Activated T-helper 17 cell treated with anti-CD3 and anti-CD28 coated beads, Interleukin-2, amount 50 U/mL, for 72 hours (primary cell): ENCODE measurements around the gene ARL8B. TPM values are rescaled to one million over a fixed set of nuclear protein-coding genes. Genes with fewer than 3 reads are reported as not detected.
"Not testable (repeated sequence)": the region's sequence is repeated elsewhere in the genome, so short reads cannot be mapped to it uniquely, and the experiment has no call there.

Experiments
- ATAC-seq: fragments of 150-1000 bp; cut with Tn5 transposase; replicated peaks from 2 replicates; pipeline ENCODE4 v1.10.0; 2021; ENCODE audit warnings: mild to moderate bottlenecking, moderate library complexity
- H3K27ac Mint-ChIP-seq: one replicate; pipeline ENCODE4 v1.8.0; 2022; ENCODE audit warnings: mixed read lengths
- H3K27me3 Mint-ChIP-seq: one replicate; pipeline ENCODE4 v1.8.0; 2022; ENCODE audit warnings: mixed read lengths
- H3K36me3 Mint-ChIP-seq: one replicate; pipeline ENCODE4 v1.8.0; 2022; ENCODE audit warnings: low read depth, mild to moderate bottlenecking, mixed read lengths
- H3K4me1 Mint-ChIP-seq: one replicate; pipeline ENCODE4 v1.8.0; 2022; ENCODE audit warnings: mixed read lengths
- H3K4me3 Mint-ChIP-seq: one replicate; pipeline ENCODE4 v1.8.0; 2022; ENCODE audit warnings: mild to moderate bottlenecking, mixed read lengths
- H3K9me3 Mint-ChIP-seq: one replicate; pipeline ENCODE4 v1.8.0; 2022; ENCODE audit warnings: mixed read lengths
- total RNA-seq, 2 donors: library from RNA; stranded (reverse); gene quantifications; one replicate each; pipeline ENCODE4 v1.2.3, GENCODE V29; 2022

Gene ARL8B
- total RNA-seq, result 10 to 100 TPM; 48.2 to 60.9 TPM

GRCh38 chr3:5122030-5122740, at the start of gene ARL8B:
Gene ARL8B (plus strand): TSS chr3:5122292. CDS start chr3:5122466, 174 bp downstream.
- H3K9me3 Mint-ChIP-seq, result no peaks in the 10 kb centered on the region
- peak within 1 kb of the TSS; percentile 80 for H3K4me3 Mint-ChIP-seq
- peak; percentile 80 for ATAC-seq
- H3K4me1 Mint-ChIP-seq, result peaks cover 12% of the 10 kb centered on the region
- peak within 1 kb of the TSS; percentile 89 for H3K27ac Mint-ChIP-seq
- H3K36me3 Mint-ChIP-seq, result peaks cover 46% of the 10 kb centered on the region
- no peaks in the 10 kb centered on the region for H3K27me3 Mint-ChIP-seq

GRCh38 chr3:5073374-5074085, 48.6 kb upstream of the ARL8B start:
- H3K36me3 Mint-ChIP-seq, result no peaks in the 10 kb centered on the region
- no peak overlapping the region for H3K27ac Mint-ChIP-seq
- no peak overlapping the region for H3K4me3 Mint-ChIP-seq
- H3K9me3 Mint-ChIP-seq, result no peaks in the 10 kb centered on the region
- H3K27me3 Mint-ChIP-seq, result peaks cover 6% of the 10 kb centered on the region
- no peak for ATAC-seq
- H3K4me1 Mint-ChIP-seq, result no peaks in the 10 kb centered on the region

- no peaks in the 10 kb centered on the region for H3K9me3 Mint-ChIP-seq
- no peak for ATAC-seq
- H3K27me3 Mint-ChIP-seq, result no peaks in the 10 kb centered on the region
- H3K4me3 Mint-ChIP-seq, result no peak overlapping the region
- no peaks in the 10 kb centered on the region for H3K4me1 Mint-ChIP-seq
- H3K27ac Mint-ChIP-seq, result no peak overlapping the region
- H3K36me3 Mint-ChIP-seq, result no peaks in the 10 kb centered on the region
These were observed 43.9 kb upstream of the ARL8B start for GRCh38 chr3:5078151-5078550.

GRCh38 chr3:5079761-5080160, 42.3 kb upstream of the ARL8B start:
- Mint-ChIP-seq H3K27me3 (no peaks in the 10 kb centered on the region), H3K4me3 (no peak overlapping the region), H3K36me3 (no peaks in the 10 kb centered on the region), H3K4me1 (no peaks in the 10 kb centered on the region), H3K27ac (no peak overlapping the region), H3K9me3 (no peaks in the 10 kb centered on the region)
- no peak for ATAC-seq

GRCh38 chr3:5080779-5081550, 41.1 kb upstream of the ARL8B start:
- Mint-ChIP-seq H3K27me3 (no peaks in the 10 kb centered on the region), H3K4me3 (no peak overlapping the region), H3K4me1 (no peaks in the 10 kb centered on the region), H3K27ac (no peak overlapping the region), H3K9me3 (no peaks in the 10 kb centered on the region), H3K36me3 (no peaks in the 10 kb centered on the region)
- ATAC-seq, result no peak

GRCh38 chr3:5081973-5082788, 39.9 kb upstream of the ARL8B start:
- not testable (repeated sequence) for H3K27ac Mint-ChIP-seq, H3K27me3 Mint-ChIP-seq, H3K4me3 Mint-ChIP-seq, H3K36me3 Mint-ChIP-seq, H3K4me1 Mint-ChIP-seq, ATAC-seq, H3K9me3 Mint-ChIP-seq

- H3K4me1 Mint-ChIP-seq, result no peaks in the 10 kb centered on the region
- no peak for ATAC-seq
- no peak overlapping the region for H3K27ac Mint-ChIP-seq
- H3K36me3 Mint-ChIP-seq, result no peaks in the 10 kb centered on the region
- H3K27me3 Mint-ChIP-seq, result no peaks in the 10 kb centered on the region
- no peak overlapping the region for H3K4me3 Mint-ChIP-seq
- H3K9me3 Mint-ChIP-seq, result no peaks in the 10 kb centered on the region
These were observed 39.3 kb upstream of the ARL8B start for GRCh38 chr3:5082789-5083115.

GRCh38 chr3:5084224-5084623, 37.9 kb upstream of the ARL8B start:
- ATAC-seq, result no peak

GRCh38 chr3:5086708-5087107, 35.4 kb upstream of the ARL8B start:
- Mint-ChIP-seq H3K4me3 (no peak overlapping the region), H3K27ac (no peak overlapping the region), H3K4me1 (no peaks in the 10 kb centered on the region), H3K36me3 (no peaks in the 10 kb centered on the region), H3K9me3 (no peaks in the 10 kb centered on the region), H3K27me3 (peaks cover 11% of the 10 kb centered on the region)
- ATAC-seq, result no peak

More at GRCh38 chr3:5084224-5084623, 37.9 kb upstream of the ARL8B start:
- no peaks in the 10 kb centered on the region for H3K4me1 Mint-ChIP-seq
- no peak overlapping the region for H3K27ac Mint-ChIP-seq
- H3K36me3 Mint-ChIP-seq, result no peaks in the 10 kb centered on the region
- H3K9me3 Mint-ChIP-seq, result no peaks in the 10 kb centered on the region
- H3K27me3 Mint-ChIP-seq, result peaks cover 3% of the 10 kb centered on the region
- H3K4me3 Mint-ChIP-seq, result no peak overlapping the region

GRCh38 chr3:5087209-5087608, 34.9 kb upstream of the ARL8B start:
- Mint-ChIP-seq H3K4me1 (no peaks in the 10 kb centered on the region), H3K4me3 (no peak overlapping the region), H3K27me3 (peaks cover 11% of the 10 kb centered on the region), H3K9me3 (no peaks in the 10 kb centered on the region), H3K27ac (no peak overlapping the region), H3K36me3 (no peaks in the 10 kb centered on the region)
- ATAC-seq, result no peak

GRCh38 chr3:5090197-5090596, 31.9 kb upstream of the ARL8B start:
- Mint-ChIP-seq H3K36me3 (no peaks in the 10 kb centered on the region), H3K4me3 (no peak overlapping the region), H3K27ac (peak overlapping the region; percentile 36), H3K27me3 (peaks cover 13% of the 10 kb centered on the region), H3K9me3 (no peaks in the 10 kb centered on the region), H3K4me1 (no peaks in the 10 kb centered on the region)
- ATAC-seq, result peak; percentile 55

- ATAC-seq, result no peak
- H3K9me3 Mint-ChIP-seq, result no peaks in the 10 kb centered on the region
- no peak overlapping the region for H3K27ac Mint-ChIP-seq
- no peaks in the 10 kb centered on the region for H3K4me1 Mint-ChIP-seq
- H3K27me3 Mint-ChIP-seq, result peaks cover 24% of the 10 kb centered on the region
- H3K36me3 Mint-ChIP-seq, result no peaks in the 10 kb centered on the region
- no peak overlapping the region for H3K4me3 Mint-ChIP-seq
These were observed 30.1 kb upstream of the ARL8B start for GRCh38 chr3:5092018-5092417.

- Mint-ChIP-seq H3K36me3 (no peaks in the 10 kb centered on the region), H3K27ac (no peak overlapping the region), H3K4me3 (no peak overlapping the region), H3K27me3 (peaks cover 28% of the 10 kb centered on the region), H3K4me1 (no peaks in the 10 kb centered on the region), H3K9me3 (no peaks in the 10 kb centered on the region)
- no peak for ATAC-seq
These were observed 28.4 kb upstream of the ARL8B start for GRCh38 chr3:5093731-5094130.

GRCh38 chr3:5095886-5096285, 26.2 kb upstream of the ARL8B start:
- Mint-ChIP-seq H3K27ac (no peak overlapping the region), H3K27me3 (peaks cover 17% of the 10 kb centered on the region), H3K4me3 (no peak overlapping the region), H3K9me3 (no peaks in the 10 kb centered on the region), H3K4me1 (no peaks in the 10 kb centered on the region), H3K36me3 (no peaks in the 10 kb centered on the region)
- ATAC-seq, result no peak
